Stomach smooth muscle (tissue), 2 donors: ENCODE data around the gene CNNM2.
A peak's percentile ranks its signal among the peaks of the same experiment; 100 is the strongest.

ENCODE experiments used
- H3K27ac ChIP-seq: one replicate; pipeline ENCODE4 v1.7.0; 2013; ENCODE audit warnings: mild to moderate bottlenecking, low read length, inconsistent platforms
- H3K27me3 ChIP-seq, 2 donors: one replicate each; pipeline ENCODE4 v1.7.0; 2013; ENCODE audit warnings: low read length in 2 of 2; ENCODE audit not compliant: insufficient read depth in 2 of 2, control insufficient read depth in 1 of 2
- H3K36me3 ChIP-seq, 2 donors: one replicate each; pipeline ENCODE4 v1.7.0; 2013; ENCODE audit warnings: low read length in 2 of 2; ENCODE audit not compliant: control insufficient read depth in 2 of 2, insufficient read depth in 2 of 2
- H3K4me1 ChIP-seq: one replicate; pipeline ENCODE4 v1.7.0; 2013; ENCODE audit warnings: low read length; ENCODE audit not compliant: control insufficient read depth, insufficient read depth
- H3K4me3 ChIP-seq, 2 donors: one replicate each; pipeline ENCODE4 v1.7.0; 2013; ENCODE audit warnings: low read length in 2 of 2
- H3K9ac ChIP-seq, 2 donors: one replicate each; pipeline ENCODE4 v1.7.0; 2013; ENCODE audit warnings: low read length in 2 of 2, mild to moderate bottlenecking in 1 of 2
- H3K9me3 ChIP-seq, 2 donors: one replicate each; pipeline ENCODE4 v1.7.0; 2013; ENCODE audit warnings: low read length in 2 of 2; ENCODE audit not compliant: control insufficient read depth in 2 of 2
- donor health status: healthy.
- donor health status: Pancreatic carcinoma.

Gene CNNM2

GRCh38 chr10:103083977-103084320, 165.9 kb downstream of the CNNM2 start:
- Histone ChIP-seq H3K27me3 (no peaks in the 10 kb centered on the region), H3K4me1 (peaks cover 10% of the 10 kb centered on the region), H3K36me3 (peaks cover 10 to 17% of the 10 kb centered on the region in 2 donors), H3K9ac (no peak overlapping the region), H3K9me3 (no peaks in the 10 kb centered on the region), H3K4me3 (no peak overlapping the region), H3K27ac (no peak overlapping the region)

- Histone ChIP-seq H3K4me1 (peaks cover 10% of the 10 kb centered on the region), H3K9me3 (no peaks in the 10 kb centered on the region), H3K27ac (peak overlapping the region; percentile 24), H3K36me3 (peaks cover 21 to 33% of the 10 kb centered on the region in 2 donors), H3K27me3 (no peaks in the 10 kb centered on the region), H3K9ac (no peak overlapping the region), H3K4me3 (no peak overlapping the region)
Observed at GRCh38 chr10:103086261-103086660, 168.2 kb downstream of the CNNM2 start.

- H3K4me1 ChIP-seq: peaks cover 10% of the 10 kb centered on the region
- H3K36me3 ChIP-seq: peaks cover 26 to 34% of the 10 kb centered on the region in 2 donors
- H3K4me3 ChIP-seq: no peak overlapping the region
- H3K27ac ChIP-seq: peak overlapping the region; percentile 24
- H3K9ac ChIP-seq: no peak overlapping the region
- no peaks in the 10 kb centered on the region for H3K9me3 ChIP-seq
- H3K27me3 ChIP-seq: no peaks in the 10 kb centered on the region
Observed at GRCh38 chr10:103086799-103087198, 168.7 kb downstream of the CNNM2 start.

DNA sequence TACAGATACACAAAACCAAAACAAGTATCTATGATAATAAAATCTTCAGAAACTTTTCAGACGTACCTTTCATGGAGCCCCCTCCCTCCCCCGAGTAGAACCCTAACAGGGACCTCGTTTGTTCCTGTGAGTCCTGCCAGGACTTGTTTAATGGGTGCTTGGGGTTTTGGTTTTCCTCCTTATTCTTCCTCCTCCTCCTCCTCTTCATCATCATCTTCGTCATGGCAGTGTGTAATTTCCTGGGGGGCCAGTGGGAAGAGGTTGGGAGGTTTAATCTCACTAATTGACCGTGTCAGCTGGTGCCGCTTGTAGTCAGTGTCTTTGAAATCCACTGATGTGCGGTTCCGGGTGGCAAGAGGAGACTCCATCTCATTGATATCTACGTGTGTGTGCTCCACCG, 171.4 kb downstream of the CNNM2 start:
- H3K27ac ChIP-seq: no peak overlapping the region
- H3K36me3 ChIP-seq: peaks cover 41 to 46% of the 10 kb centered on the region in 2 donors
- H3K27me3 ChIP-seq: no peaks in the 10 kb centered on the region
- no peak overlapping the region for H3K9ac ChIP-seq
- no peaks in the 10 kb centered on the region for H3K9me3 ChIP-seq
- H3K4me1 ChIP-seq: peaks cover 10% of the 10 kb centered on the region
- H3K4me3 ChIP-seq: no peak overlapping the region

DNA sequence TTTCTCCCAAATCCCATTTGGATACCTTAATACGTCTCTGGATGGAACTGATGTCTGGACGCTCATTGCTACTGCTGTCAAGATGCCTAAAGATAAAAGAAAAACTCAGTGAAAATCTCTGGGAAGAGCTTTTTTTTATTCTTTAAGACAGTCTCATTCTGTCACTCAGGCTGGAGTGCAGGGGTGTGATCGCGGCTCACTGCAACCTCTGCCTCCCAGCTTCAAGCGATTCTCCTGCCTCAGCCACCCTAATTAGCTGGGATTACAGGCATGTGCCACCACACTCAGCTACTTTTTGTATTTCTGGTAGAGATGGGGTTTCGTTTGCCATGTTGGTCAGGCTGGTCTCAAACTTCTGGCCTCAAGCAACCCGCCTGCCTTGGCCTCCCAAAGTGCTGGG, 172.8 kb downstream of the CNNM2 start:
- H3K9ac ChIP-seq: no peak overlapping the region
- H3K36me3 ChIP-seq: peaks cover 44% of the 10 kb centered on the region in 2 donors
- peaks cover 2% of the 10 kb centered on the region for H3K4me1 ChIP-seq
- H3K9me3 ChIP-seq: no peaks in the 10 kb centered on the region
- H3K4me3 ChIP-seq: no peak overlapping the region
- no peak overlapping the region for H3K27ac ChIP-seq
- no peaks in the 10 kb centered on the region for H3K27me3 ChIP-seq

DNA sequence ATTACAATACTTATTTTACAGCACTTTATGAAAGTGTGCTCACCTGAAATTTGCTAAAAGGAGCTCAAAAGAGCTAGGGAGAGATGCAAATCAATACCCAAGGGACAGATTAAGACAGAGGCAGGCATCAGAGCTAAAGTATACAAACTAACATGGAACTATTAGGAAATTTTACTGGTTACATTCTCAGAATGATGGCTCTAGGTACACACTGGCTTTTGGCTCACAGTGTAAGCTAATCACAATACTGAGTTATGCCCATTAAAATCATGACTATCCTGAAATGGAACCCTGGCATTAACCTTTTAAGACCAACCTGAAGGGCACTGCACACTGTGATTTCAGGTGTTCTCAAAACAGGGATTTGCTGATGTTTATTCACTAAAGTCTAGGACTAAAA, 176.9 kb downstream of the CNNM2 start:
- Histone ChIP-seq H3K27ac (no peak overlapping the region), H3K9ac (no peak overlapping the region), H3K4me1 (no peaks in the 10 kb centered on the region), H3K9me3 (no peaks in the 10 kb centered on the region), H3K36me3 (peaks cover 40 to 43% of the 10 kb centered on the region in 2 donors), H3K27me3 (no peaks in the 10 kb centered on the region), H3K4me3 (no peak overlapping the region)

DNA sequence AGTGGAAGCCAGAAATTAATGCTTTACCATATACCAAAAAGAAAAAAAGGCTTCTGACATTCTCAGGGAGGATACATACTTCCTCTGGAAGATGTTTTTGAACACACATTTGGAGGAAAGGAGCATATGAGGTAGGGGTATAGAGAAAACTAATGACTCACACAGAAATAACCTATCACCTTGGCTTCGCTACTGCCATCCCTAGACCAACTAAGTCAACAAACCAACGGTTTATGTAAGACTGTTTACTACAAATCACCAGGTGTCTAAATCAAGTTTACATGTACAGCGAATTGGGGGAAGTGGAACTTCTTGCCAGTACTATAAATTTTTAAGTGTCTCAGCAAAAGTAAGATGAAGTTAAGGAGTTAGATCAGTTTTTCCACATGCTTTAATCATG, 178.0 kb downstream of the CNNM2 start:
- H3K4me1 ChIP-seq: no peaks in the 10 kb centered on the region
- H3K36me3 ChIP-seq: peaks cover 36 to 43% of the 10 kb centered on the region in 2 donors
- no peak overlapping the region for H3K27ac ChIP-seq
- H3K4me3 ChIP-seq: no peak overlapping the region
- H3K9ac ChIP-seq: no peak overlapping the region
- H3K9me3 ChIP-seq: no peaks in the 10 kb centered on the region
- H3K27me3 ChIP-seq: no peaks in the 10 kb centered on the region

DNA sequence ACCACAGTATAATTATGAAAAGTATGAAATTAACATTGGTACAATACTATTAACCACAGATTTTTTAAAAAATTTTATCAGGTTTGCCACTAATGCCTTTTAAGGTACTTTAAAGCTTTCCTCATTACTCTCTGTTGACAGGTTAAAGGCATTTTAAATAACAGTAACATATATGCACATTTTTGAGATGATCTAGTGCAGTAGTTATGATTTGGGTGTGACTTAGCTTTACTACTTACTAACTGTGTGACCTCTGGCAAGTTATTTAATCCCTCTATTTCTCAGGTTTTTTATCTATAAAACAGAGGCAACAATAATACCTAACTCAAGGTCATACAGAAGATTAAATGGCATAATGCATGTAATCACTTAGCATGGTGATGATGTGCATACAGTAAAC, 180.1 kb downstream of the CNNM2 start:
- no peak overlapping the region for H3K9ac ChIP-seq
- H3K9me3 ChIP-seq: no peaks in the 10 kb centered on the region
- H3K4me1 ChIP-seq: no peaks in the 10 kb centered on the region
- peaks cover 23 to 29% of the 10 kb centered on the region in 2 donors for H3K36me3 ChIP-seq
- no peaks in the 10 kb centered on the region for H3K27me3 ChIP-seq
- no peak overlapping the region for H3K27ac ChIP-seq
- H3K4me3 ChIP-seq: no peak overlapping the region

GRCh38 chr10:103100620-103101019, 182.5 kb downstream of the CNNM2 start:
- Histone ChIP-seq H3K9ac (no peak overlapping the region), H3K27ac (no peak overlapping the region), H3K36me3 (peaks cover 16 to 23% of the 10 kb centered on the region in 2 donors), H3K27me3 (no peaks in the 10 kb centered on the region), H3K4me1 (no peaks in the 10 kb centered on the region), H3K4me3 (no peak overlapping the region), H3K9me3 (no peaks in the 10 kb centered on the region)

- no peaks in the 10 kb centered on the region for H3K27me3 ChIP-seq
- H3K4me1 ChIP-seq: no peaks in the 10 kb centered on the region
- H3K36me3 ChIP-seq: peaks cover 13 to 17% of the 10 kb centered on the region in 2 donors
- H3K4me3 ChIP-seq: no peak overlapping the region
- H3K9me3 ChIP-seq: no peaks in the 10 kb centered on the region
- no peak overlapping the region for H3K27ac ChIP-seq
- no peak overlapping the region for H3K9ac ChIP-seq
Observed at GRCh38 chr10:103102195-103102594, 184.1 kb downstream of the CNNM2 start.

GRCh38 chr10:103103989-103104388, 185.9 kb downstream of the CNNM2 start:
- Histone ChIP-seq H3K9ac (no peak overlapping the region), H3K27me3 (no peaks in the 10 kb centered on the region), H3K4me3 (no peak overlapping the region), H3K9me3 (no peaks in the 10 kb centered on the region), H3K27ac (no peak overlapping the region), H3K4me1 (no peaks in the 10 kb centered on the region), H3K36me3 (peaks cover 9 to 13% of the 10 kb centered on the region in 2 donors)
